Measurements from ENCODE around the gene AWAT2.

GRCh38 chrX:70096052-70096451 lies 46.3 kb upstream of the AWAT2 start:
- no peak for TF ChIP-seq POLR2A (IDR thresholded peaks at IDR 0.05; ENCODE audit: low read depth, low read length)
- no peak for TF ChIP-seq POLR2AphosphoS5 (IDR thresholded peaks at IDR 0.05; ENCODE audit: low read depth, low read length)
- TF ChIP-seq TAF1 (IDR thresholded peaks at IDR 0.05; ENCODE audit: low read depth, low read length), result no peak
